ENCODE data around the gene RRP12. TPM values are rescaled to one million over a fixed set of nuclear protein-coding genes. Genes with fewer than 3 reads are reported as not detected.

Gene RRP12
- polyA plus RNA-seq, 1 of the 3 experiments (the other 2 are of a cell fraction), result 46.4 TPM

- Histone ChIP-seq H2AFZ (ENCODE audit: low read depth) (no peak overlapping the region), H3F3A (replicated peaks; ENCODE audit: insufficient read depth) (peaks cover 4% of the 10 kb centered on the region), H3K27me3 (ENCODE audit: insufficient read depth) (no peaks in the 10 kb centered on the region), H3K9ac (no peak overlapping the region), H3K4me3 (ENCODE audit: low read depth in 2 of 2, low read length in 1 of 2) (no peak overlapping the region), H3K79me2 (ENCODE audit: insufficient read depth) (no peaks in the 10 kb centered on the region), H3K27ac (ENCODE audit: low read depth in 2 of 2, low read length in 1 of 2) (no peak overlapping the region), H3K4me1 (ENCODE audit: control insufficient read depth in 1 of 2, insufficient read depth in 2 of 2, low read depth in 1 of 2, low read length in 1 of 2) (peaks cover 0 to 6% of the 10 kb centered on the region in 2 experiments; a peak in 1 of 4 replicates), H3K9me2 (no peaks in the 10 kb centered on the region), H3K4me2 (no peak overlapping the region), H3K9me3 (no peaks in the 10 kb centered on the region), H3K36me3 (replicated peaks in 1 of 2; ENCODE audit: control insufficient read depth in 1 of 2, insufficient read depth in 2 of 2, low read length in 1 of 2) (peaks cover 14 to 69% of the 10 kb centered on the region in 2 experiments), H4K20me1 (ENCODE audit: insufficient read depth) (no peaks in the 10 kb centered on the region)
- DNase-seq, result no peak
- ChIA-PET CTCF (interaction anchor here (1.2 to 3.3 kb wide), 3 partner anchors 9 to 80 kb away, joined by 3 to 17 read pairs (median 3); no protein-coding TSS in a partner anchor), POLR2A (interaction anchor here (1.2 kb wide), 1 partner anchor 9 kb away, joined by 3 read pairs; no protein-coding TSS in a partner anchor)
- WGBS (ENCODE audit: low lambda C conversion rate), result 14% methylated on average over 1 of the region's 3 CpGs
- TF ChIP-seq CTCF (IDR thresholded peaks at IDR 0.05), result no peak
- no peak for TF ChIP-seq FOXM1 (IDR thresholded peaks at IDR 0.05; ENCODE audit: low read depth)
- TF ChIP-seq YY1 (IDR thresholded peaks at IDR 0.05; ENCODE audit: low read depth), result no peak
- no peak for TF ChIP-seq MEF2A (IDR thresholded peaks at IDR 0.05; ENCODE audit: borderline replicate concordance, low read depth)
- TF ChIP-seq RAD21 (IDR thresholded peaks at IDR 0.05; ENCODE audit: low read length), result no peak
- no peak for TF ChIP-seq GABPA (IDR thresholded peaks at IDR 0.05; ENCODE audit: low read depth)
- no peak for TF ChIP-seq TCF12 (IDR thresholded peaks at IDR 0.05)
- no peak for TF ChIP-seq MAX (IDR thresholded peaks at IDR 0.05; ENCODE audit: low read depth)
- TF ChIP-seq EP300 (IDR thresholded peaks at IDR 0.05; ENCODE audit: borderline replicate concordance in 1 of 2, low read depth in 1 of 2, low read length in 1 of 2), result no peak
- TF ChIP-seq RCOR1 (IDR thresholded peaks at IDR 0.05; ENCODE audit: low read length), result no peak
- TF ChIP-seq NRF1 (IDR thresholded peaks at IDR 0.05; ENCODE audit: low read depth, low read length), result no peak
- no peak for TF ChIP-seq SMC3 (IDR thresholded peaks at IDR 0.05; ENCODE audit: low read depth, low read length)
- TF ChIP-seq FOXJ3 (CRISPR knock-in tag; IDR thresholded peaks at IDR 0.05), result no peak
- no peak for TF ChIP-seq RXRA (IDR thresholded peaks at IDR 0.05; ENCODE audit: borderline replicate concordance, low read depth)
- no peak for TF ChIP-seq IRF3 (IDR thresholded peaks at IDR 0.05; ENCODE audit: low read depth, low read length)
- no peak for TF ChIP-seq EZH2phosphoT487 (IDR thresholded peaks at IDR 0.05; ENCODE audit: borderline replicate concordance, low read depth)
- TF ChIP-seq USF1 (IDR thresholded peaks at IDR 0.05; ENCODE audit: borderline replicate concordance, low read depth), result no peak
- TF ChIP-seq REST (IDR thresholded peaks at IDR 0.05; ENCODE audit: low read depth, low read length), result no peak
- TF ChIP-seq RFX5 (IDR thresholded peaks at IDR 0.05; ENCODE audit: low read length), result no peak
- TF ChIP-seq POLR2AphosphoS5 (IDR thresholded peaks at IDR 0.05; ENCODE audit: low read depth, low read length), result no peak
These were observed 42.4 kb downstream of the RRP12 start for GRCh38 chr10:97358781-97359180.
